GM21717 (cell line): ENCODE data around the gene PRR5L.

Experiments used
- ATAC-seq: cut with Tn5 transposase; IDR thresholded peaks from one replicate; pipeline ENCODE4 v1.9.1; 2021; ENCODE audit warnings: mild to moderate bottlenecking, moderate library complexity; ENCODE audit not compliant: unreplicated experiment

Gene PRR5L

GRCh38 chr11:36278531-36279282 lies 17.4 kb upstream of the PRR5L start:
- no peak for ATAC-seq

GRCh38 chr11:36280531-36280930 lies 15.6 kb upstream of the PRR5L start:
- ATAC-seq, result no peak

- ATAC-seq, result no peak
These were observed 14.2 kb upstream of the PRR5L start for GRCh38 chr11:36281850-36282249.

GRCh38 chr11:36282926-36283325 lies 13.2 kb upstream of the PRR5L start:
- no peak for ATAC-seq

DNA sequence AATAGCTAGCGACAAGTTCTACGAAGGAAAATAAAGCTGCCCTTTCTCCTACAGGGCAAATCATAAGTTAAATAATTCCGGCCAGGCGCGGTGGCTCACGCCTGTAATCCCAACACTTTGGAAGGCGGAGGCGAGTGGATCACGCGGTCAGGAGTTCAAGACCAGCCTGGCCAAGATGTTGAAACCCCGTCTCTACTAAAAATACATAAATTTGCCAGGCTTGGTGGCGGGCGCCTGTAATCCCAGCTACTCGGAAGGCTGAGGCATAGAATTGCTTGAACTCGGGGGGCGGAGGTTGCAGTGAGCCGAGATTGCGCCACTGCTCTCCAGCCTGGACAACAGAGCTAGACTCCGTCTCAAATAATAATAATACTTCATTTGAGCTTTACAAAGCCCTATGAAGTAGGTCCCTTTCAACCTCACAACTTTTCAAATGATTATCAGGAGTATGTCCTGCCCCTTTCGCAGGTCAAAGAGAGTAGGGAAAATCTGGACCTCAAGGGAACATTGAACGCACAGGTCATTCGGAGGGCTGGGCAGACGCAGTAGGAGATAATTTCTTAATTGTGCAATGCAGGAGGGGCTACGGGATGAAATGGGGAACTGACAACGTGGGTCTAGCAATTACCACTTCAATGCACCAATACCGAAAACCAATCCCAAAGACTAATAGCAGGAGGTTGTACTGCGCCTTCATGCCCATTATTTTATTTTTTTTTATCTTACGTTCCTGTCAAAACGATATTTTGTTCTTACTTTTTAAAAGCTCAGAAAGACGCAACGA lies 7.5 kb upstream of the PRR5L start:
- ATAC-seq, result no peak

DNA sequence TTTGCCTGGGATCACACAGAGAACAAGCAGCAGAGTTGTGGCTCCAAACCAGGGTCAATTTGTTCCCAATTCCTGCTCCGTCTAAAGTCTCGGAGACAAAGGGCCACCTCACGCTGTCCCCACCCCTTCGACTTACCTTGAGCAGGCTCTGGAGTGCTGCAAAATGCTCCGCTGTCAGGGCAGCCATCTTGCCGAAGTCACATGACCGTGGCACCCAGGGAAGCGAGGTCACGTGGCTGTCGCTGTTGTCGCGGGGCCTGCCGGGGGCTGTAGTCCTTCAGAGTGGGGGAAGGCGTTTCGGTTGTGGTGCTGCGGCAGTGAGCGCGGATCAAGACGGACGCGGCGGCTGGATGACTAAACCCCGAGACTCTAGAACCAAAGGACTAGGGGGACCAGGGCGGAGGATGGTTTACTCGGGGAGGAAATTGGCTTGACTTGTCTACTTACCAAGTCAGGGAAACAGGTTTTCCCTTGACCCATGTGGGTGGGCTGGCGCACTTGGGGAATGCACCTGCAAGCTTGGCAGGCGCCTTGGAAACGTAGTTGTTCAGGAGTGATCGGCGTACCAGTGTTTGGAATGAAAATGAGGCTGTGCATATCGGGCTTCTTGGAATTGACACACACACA lies 6.7 kb upstream of the PRR5L start, which contains the start of gene COMMD9:
COMMD9 (minus strand) TSS at position 199 of the 627 bp plus-strand sequence; CDS start at position 187, 12 bp downstream.
- ATAC-seq, result peak; percentile 99

- no peak for ATAC-seq
These were observed 3.8 kb upstream of the PRR5L start for GRCh38 chr11:36292311-36292722.

DNA sequence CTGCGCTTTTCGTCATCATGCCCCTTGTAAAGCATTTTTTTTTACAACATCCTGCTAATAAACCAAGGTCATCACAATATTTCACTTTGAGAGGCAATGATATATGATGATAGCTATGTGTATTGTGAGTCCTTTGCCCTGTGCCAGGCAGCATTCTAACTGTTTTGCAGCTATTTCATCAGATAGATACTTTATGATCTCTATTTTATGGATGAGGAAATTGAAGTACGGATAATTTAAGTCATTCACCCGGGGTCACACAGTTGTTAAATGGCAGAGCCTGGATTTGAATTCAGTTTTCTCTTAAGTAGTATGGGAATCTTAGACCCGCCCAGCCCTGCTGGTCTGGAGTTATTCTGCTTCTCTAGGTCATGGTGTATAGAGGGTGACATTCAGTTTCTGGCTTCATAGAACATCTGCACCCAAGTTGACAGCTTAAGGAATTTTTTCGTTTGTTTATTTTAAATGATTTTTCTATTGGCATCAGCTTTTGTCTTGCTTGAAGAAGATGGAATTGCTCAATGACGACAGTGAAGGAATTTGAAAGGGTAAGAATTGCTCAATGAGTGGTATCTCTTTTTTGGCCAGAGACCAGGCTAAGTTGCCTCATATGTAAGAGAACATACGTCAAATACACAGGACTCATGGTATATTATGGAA lies 926 bp downstream of the PRR5L start:
- ATAC-seq, result no peak

DNA sequence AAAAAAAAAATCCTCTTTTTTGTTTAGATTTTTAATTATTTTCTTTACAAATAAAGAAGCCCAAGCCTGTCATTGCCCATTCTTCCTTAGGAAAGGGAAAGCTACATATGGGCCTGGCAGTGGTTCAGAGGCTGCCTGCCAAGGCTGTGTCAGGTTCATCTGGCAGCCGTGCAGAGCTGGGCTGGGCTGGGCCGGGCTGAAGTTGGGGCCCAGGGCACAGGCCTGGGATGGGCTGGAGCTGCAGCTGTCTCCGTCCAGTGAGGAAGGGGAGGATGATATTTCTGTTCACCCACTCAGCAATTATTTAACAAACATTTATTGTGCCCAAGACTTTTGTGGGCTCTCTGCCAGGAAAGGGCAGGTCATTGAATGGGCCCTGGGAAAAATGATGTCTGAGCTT lies 4.6 kb downstream of the PRR5L start:
- no peak for ATAC-seq

GRCh38 chr11:36304351-36304750 lies 8.3 kb downstream of the PRR5L start:
- ATAC-seq, result no peak

- no peak for ATAC-seq
These were observed 9.0 kb downstream of the PRR5L start for GRCh38 chr11:36305047-36305446.

DNA sequence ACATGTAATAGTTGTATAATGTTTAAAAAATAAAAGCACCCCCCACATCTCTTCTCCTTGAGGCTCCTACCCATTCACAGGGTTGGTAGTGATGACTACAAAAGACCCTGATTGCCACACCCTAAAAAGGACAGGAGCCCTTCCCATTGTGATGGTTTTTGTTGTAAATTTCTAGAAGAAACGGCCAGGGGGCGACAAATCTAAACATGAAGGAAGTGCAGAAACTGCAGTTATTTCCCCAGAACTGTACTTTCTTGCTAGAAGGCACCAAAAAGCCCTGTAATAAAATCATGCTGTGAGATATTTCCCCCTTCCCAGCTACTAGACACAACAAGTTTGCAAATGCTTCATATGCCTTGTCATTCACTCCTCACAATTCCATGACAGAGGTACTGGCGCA lies 10.8 kb downstream of the PRR5L start:
- no peak for ATAC-seq

DNA sequence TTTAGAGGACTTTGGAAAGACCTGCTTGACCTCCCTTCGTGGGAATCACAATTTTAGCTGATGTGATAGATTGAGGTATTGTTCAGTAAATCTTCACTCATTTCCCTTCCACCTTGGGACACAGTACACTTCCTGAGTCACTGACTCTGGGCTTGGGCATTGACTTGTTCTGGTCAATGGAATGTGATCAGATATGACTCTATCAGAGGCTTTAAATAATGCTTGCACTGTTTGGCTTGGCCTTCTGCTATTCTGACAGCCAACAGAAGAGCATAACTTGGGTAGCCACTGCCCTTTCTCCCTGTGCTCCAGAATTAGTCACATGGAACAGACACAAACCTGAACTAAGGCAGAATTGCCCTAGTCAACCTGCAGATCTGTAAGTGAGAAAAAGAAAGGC lies 12.5 kb downstream of the PRR5L start:
- no peak for ATAC-seq

GRCh38 chr11:36309779-36310178 lies 13.7 kb downstream of the PRR5L start:
- ATAC-seq, result no peak

DNA sequence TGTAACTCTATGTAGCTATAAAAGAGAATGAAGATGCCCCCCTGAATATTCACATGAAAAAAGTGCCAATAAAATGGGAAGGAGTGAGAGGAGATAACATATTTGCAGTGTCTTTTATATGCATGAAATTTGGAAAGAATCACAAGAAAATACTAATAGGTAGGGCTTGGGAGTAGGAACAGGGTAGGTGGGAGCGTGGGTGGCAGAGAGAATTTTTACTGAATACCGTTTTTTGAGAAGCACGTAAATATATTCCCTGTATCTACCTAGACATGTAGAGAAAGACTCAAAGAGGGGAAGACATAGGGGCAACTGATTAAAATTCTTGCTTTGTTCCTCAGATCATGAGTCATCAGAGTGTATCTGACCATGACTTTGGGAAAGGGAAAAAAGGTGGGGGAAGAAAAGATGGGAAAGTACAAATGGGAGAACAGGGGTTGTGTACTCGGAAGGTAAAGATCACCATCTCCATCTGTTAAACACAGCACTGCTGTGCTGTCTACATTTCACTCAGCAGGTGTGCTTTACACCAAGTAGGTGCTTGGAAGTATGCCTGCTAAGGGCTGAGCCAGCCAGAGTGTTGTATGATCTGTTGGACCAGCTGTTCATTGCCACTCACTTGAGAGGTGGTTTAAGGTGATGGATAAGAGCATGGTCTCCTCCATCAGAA lies 16.0 kb downstream of the PRR5L start:
- no peak for ATAC-seq

GRCh38 chr11:36312611-36313472 lies 16.8 kb downstream of the PRR5L start:
- peak; percentile 44 for ATAC-seq

- ATAC-seq, result no peak
These were observed 17.8 kb downstream of the PRR5L start for GRCh38 chr11:36313750-36314433.

DNA sequence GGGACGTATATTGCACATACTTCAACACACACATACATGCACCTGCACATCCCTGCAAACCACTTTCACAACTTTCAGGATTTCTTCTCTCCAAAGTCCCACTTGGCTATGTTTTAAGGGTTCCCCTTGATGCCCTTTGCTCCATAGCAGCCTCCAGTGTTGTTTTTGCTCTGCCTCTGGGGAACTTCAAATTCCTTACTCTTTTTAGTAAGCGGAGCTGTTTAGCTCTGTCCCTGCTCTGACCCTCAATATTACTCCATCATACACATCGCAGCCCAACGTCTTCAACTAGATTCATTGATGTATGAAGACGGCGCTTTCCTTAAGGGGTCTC lies 18.3 kb downstream of the PRR5L start:
- ATAC-seq, result no peak

DNA sequence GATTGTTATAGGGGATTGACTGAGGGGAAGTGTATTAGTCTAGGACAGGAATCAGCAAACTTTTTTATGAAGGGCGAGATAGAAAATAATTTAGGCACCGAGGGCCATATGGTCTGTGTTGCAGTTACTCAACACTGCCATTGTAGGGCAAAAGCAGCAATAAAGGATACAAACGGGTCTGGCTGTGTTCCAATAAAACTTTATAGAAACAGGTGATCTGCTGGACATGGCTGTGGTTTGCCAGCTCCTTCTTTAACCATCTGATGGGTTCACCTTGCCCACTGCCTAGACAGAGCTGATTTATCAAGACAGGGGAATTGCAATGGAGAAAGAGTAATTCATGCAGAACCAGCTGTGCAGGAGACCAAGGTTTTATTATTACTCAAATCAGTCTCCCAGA lies 20.0 kb downstream of the PRR5L start:
- no peak for ATAC-seq
